TTC549 (cell line): ENCODE data around the gene HOXA11.
A peak's percentile ranks its signal among the peaks of the same experiment; 100 is the strongest.

ENCODE experiments used
- FAIRE-seq: peaks from 2 replicates; lab custom pipeline; 2012; peaks lifted over from hg19 to GRCh38; lab: Jason Lieb, UNC

The HOXA11 gene

DNA sequence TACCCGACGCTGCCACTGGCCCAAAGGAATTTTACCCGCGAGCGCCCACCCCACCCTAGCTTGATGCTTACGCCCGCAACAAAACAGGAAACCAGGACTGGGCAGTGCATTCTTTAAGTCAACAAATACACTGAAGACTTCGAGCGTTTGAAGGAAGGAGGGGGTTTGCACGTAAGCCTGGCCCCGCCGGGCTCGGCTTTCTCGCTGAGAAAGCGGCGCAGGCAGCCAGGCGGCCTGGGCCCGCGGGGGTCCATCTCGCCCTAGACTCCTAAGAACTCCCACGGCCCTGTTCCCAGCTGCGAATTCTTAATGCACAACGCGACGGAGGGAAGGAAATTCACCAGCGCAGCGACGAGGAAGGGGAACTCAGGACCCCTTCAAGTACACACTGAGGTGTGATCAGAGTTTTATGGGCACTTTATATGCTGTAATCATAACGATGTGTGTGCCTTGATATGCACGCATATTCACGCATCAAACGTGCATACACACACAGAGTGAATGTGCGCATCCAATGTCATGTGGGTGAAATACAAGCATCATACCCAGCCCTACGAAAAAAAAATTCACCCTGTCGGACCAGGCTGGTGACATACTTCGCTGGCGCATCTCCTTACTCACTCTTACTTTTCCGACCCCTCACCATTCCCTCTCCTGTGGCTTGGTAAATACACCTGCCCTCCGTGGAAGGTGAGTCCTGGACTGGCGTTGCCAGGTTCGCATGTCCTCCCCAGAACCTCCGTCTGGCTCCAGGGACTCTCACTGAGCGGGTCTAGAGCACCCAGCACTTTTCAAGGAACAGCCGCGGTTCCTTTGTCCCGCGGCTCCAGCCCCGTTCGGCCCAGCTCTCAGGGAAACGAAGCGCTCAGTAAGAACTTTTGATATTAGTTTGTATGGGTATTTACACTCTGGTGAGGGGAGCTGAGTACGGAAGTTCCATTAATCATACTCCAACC lies 20.6 kb upstream of the HOXA11 start:
- no peak for FAIRE-seq

DNA sequence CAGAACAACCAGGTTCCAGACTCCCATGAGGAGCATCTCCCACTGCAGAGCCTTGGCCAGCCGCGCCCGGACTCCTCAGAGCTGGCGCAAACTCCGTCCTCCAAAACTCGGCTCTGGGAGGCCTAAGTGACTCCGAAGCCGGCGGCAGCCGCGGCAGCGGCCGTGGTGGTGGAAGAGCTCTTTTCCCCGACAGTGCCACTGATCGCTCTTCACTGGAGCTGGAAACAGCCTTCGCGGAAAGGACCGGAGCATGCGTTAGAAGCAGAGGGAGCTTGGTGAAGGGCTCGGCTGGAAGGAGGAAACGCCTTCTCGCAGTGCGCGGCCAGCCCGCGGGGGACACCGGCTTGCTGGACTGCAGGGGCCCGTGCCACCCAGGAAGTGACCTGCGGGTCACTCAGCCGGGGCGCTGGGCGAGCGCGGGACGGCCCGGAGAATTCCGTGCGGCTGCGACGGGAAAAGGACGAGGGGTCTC lies 19.9 kb upstream of the HOXA11 start:
- no peak for FAIRE-seq

DNA sequence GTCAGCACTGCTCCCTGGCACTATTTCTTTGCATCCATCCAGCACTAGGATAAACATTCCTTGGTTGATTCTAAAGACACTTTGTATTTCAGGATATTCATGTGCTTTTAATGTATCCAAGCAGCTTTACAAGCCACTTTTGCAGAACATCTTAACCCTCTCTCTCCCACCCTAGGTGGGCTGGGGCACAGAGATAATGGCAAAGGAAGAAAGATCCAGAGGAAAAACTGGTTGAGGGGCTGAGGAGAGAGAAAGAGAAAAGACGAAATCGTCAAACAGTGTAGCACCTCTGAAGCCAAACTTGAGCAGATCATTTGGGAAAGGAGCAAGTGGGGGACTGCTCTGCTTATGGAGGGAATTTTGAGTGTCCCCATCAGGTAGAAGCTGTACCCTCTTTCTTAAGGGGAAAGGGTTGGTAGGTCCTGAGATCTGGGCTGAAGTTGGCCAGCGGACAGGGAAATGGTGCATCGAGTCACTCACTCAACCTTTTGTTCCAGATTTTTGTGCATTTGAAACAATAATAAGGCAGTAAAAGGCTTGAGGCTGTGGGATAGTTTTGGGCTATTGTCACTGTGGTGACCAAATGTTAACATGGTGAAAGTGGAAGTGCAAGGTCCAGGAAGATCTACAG lies 19.0 kb upstream of the HOXA11 start:
- FAIRE-seq = no peak

DNA sequence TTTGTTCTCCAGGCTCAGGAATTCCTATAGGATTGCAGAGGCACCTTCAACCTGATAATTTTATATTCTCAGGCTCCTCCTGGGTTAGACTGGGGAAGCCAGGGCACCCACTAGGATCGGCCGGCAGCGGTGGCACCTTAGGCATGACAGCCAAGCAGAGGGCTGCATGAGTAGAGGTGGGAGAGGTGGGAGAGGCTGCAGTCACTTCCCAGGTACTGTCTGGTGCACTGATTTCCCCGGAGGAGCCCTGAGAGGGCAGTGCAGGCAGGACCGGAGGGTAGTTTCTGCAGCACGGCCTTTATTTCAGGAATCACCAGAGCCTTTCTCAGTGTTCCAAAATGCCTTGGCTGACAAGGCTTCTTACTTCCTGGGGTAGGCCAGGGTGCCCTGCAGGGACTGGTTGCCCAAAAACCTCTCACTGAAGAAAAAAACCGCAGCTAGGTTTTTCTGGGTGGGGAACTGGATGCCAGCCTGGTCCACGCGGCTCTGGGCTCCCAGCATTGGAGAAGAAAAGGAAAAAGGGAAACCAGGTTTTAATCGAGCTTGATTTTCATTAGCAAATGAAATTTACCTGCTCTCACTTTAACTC lies 18.4 kb upstream of the HOXA11 start:
- no peak for FAIRE-seq

- no peak for FAIRE-seq
Observed at GRCh38 chr7:27202862-27203134, 17.8 kb upstream of the HOXA11 start.

DNA sequence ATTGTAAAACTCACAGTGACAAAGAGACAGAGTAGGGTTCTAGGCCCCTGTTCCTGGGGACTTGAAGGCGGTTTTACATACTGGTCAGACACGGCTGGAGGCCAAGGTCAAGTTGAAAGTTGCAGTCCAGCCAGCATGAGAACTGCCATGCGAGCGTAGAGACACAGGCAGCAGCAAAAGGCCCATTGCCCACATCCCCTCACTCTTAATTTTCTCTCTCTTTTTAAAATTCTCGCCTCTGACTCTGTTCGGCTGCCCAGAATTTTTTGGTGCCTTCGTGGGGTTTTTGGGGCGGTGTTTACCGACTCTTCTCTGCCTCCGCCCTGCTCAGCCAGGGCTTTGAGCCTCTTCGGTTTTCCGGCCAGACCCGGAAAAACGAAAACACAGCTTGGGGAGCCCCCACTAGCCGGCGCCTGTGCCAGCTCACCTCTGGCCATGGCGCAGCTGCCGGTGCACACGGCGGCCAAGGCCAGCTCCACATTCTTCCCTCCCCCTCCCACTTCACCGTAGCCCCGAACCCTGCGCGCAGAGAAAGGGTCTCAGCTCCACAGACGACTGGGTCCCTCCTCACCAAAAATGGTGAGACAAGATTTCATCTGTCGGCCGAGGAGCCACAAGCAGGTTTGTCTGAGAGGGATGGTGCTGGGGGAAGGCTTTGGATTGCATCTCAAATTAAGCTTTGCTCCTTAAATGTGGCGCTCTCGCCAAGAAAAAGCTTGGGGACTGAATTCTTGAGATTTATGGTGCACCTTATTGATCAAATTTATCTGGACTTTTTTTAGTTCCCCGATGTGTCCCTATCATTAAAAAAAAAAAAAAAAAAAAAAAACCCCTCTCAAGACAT lies 17.2 kb upstream of the HOXA11 start:
- no peak for FAIRE-seq

GRCh38 chr7:27201580-27202017 lies 16.6 kb upstream of the HOXA11 start:
- FAIRE-seq = no peak

DNA sequence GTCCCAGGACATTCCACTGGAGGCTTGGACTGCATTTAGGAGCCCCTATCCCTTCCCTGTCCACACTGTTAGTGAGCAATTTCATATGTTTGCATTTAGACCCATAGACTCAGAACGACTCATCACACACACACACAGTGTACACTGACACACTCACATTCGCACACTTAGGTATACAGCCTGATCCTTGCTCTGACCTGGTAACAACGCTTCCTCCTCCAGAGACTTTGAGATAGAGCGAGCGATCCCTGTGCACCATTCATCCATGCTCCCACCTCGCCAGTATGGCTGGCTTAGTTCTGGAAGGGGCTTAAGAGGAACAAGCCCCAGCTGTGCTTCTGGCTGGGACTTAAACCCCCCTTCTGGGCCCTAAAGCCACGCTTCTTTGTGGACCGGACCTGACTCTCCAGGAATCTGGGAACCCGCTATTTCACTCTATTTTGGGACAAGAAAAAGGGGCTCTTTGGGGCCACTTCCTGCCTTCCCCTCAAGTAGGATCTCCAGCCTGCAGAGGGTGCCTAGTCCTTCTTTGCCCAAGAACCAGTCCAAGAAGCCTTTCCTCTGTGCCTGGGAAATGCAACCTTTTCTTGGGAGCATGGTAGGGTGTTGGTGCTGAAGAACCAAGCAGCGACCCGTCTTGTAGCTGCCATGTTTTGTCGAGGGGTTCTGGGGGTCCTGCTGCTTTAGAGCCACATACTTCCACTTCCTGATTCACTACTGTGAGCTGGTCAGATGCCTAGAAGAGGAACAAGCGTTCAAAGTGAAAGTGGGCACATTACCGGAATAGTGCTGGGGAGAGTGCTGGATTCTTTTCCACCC lies 15.9 kb upstream of the HOXA11 start:
- FAIRE-seq = no peak

GRCh38 chr7:27199849-27200760 lies 15.1 kb upstream of the HOXA11 start, which contains the start of gene HOXA13:
TSS of gene HOXA13 (minus strand) at chr7:27200091. CDS start at chr7:27200077, 14 bp downstream.
- no peak for FAIRE-seq

GRCh38 chr7:27198871-27199801 lies 14.1 kb upstream of the HOXA11 start:
- FAIRE-seq = no peak

DNA sequence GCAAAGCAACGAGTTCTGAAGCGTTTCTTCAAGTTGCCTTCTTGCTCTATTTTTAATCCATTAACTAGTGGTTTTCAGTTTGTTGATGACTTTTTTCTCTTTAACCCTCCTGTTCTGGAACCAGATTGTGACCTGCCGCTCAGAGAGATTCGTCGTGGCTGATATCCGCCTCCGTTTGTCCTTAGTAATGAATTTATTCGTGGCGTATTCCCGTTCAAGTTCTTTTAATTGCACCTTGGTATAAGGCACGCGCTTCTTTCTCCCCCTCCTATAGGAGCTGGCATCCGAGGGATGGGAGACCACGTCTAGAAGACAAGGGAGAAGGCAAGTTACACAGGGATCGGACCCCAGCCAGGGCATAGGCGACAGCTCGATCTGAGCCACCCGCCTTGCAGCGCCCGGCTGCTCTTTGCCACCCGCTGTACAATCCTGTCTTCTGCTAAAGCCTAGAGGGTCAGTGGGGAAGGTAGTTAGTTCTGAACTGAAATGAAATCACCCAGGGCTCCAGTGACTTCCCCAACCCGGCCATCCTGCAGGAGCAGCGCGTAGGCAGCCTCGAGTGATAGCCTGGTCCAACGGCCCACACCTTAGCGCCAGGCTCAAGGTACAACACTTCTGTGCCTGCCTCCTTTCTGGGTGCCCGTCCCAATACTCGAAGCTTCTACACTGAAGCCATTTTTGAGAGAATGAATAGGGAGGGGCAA lies 13.3 kb upstream of the HOXA11 start:
- no peak for FAIRE-seq

DNA sequence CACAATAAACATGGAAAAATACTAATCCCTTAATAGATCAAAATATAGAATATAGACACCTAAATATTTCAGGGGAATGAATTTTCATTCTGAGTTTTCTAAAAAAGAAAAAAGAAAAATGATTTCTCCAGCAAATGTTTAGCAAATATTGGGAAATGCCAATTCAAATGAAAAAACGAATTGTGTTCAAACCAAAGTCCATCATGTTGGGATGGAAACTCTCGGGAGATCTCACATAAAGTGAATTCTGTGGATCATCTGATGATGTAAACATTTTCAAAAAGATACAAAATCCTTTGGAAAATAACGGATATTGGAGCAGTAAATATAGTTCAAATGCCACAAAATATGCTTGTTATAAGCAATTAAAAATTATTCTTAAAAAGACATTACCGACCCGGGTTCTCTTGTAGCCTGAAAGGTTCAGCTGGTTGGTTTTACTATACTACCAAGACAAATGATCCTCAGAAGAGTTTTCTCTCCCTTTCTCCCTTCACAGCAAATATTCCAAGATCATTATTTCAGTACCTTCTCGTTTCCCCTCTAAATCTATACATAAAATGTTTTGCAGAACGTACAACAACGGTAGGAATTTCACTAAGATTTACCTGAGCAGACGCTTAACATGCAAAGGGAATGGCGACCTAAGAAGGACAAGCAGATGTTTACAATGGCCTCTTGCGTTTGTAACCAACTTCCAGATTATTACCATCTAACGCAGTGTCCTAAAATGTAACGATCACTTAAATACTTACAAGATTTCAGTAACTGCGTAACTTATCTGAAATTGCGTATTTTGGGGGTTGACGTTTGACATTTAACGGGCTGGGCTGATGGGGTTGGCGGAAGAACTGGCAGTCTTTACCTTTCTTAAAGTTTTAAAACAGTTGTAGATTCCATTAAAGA lies 12.4 kb upstream of the HOXA11 start:
- no peak for FAIRE-seq

- peak; percentile 73 for FAIRE-seq
Observed at GRCh38 chr7:27196287-27196767, 11.3 kb upstream of the HOXA11 start.

DNA sequence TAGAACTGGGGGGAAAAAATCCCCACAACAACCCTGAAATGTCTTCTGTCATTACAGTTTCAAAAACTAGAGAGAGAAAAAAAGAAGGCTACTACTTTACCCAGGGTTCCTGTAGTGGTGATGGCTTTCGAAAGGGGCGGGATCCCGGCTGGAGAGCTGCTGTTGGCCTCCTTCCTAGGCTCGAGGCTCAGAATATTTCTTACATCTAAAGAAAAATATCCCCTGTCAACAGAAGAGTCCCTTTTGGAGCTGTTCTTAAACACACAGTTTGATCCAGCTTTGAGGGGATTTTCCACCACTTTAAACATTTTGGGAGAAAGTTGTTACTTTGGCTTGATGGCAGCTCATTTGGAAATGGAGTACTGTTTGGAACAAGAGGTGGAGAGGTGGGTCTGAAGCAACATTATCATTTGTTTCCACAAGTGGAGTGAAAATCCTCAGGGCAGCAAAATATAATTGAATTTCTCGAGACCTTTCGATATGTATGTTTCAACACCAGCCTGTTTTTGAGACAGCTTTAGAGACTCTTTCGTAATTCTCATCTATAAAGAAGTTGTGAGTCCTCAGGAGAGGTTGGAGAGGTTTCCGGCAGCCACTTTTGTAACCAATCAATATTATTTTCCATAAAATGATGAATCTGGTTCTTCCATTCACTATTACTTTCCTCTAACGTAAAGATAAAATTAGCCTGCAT lies 9.8 kb upstream of the HOXA11 start:
- no peak for FAIRE-seq

DNA sequence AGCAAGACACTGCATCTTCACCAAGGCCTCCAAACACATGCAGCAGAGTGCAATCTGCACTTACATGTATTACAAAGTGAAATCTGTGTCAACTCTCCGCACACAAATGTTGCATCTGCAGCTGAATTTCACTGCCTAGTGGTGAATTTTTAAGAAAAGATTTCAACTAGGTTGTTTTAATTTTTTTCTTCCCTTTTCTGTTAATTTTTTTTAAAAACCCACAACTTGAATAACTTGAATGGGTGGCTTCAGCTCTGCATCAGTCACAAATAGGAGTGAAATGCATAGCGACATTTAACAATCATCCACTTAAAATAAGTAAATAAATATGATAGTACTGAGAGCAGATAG lies 8.9 kb upstream of the HOXA11 start:
- FAIRE-seq = no peak

- FAIRE-seq = no peak
Observed at GRCh38 chr7:27193335-27194001, 8.4 kb upstream of the HOXA11 start.
